MM.1S (cell line): ENCODE results near the gene NEK8.

Experiments used
- EZH2 ChIP-seq: fragments of 300-600 bp; sonication (generic); optimal IDR thresholded peaks from 2 replicates; pipeline ENCODE3; 2017; ENCODE audit warnings: low read depth, mild to moderate bottlenecking, antibody characterized with exemption, low read length, mixed read lengths
- TF ChIP-seq, protein P1 (sequence below): fragments of 300-600 bp; sonication (generic); IDR thresholded peaks from 2 replicates; pipeline ENCODE4 v1.5.1; 2016; ENCODE audit warnings: antibody characterized with exemption, low read length, mixed read lengths

DNA sequence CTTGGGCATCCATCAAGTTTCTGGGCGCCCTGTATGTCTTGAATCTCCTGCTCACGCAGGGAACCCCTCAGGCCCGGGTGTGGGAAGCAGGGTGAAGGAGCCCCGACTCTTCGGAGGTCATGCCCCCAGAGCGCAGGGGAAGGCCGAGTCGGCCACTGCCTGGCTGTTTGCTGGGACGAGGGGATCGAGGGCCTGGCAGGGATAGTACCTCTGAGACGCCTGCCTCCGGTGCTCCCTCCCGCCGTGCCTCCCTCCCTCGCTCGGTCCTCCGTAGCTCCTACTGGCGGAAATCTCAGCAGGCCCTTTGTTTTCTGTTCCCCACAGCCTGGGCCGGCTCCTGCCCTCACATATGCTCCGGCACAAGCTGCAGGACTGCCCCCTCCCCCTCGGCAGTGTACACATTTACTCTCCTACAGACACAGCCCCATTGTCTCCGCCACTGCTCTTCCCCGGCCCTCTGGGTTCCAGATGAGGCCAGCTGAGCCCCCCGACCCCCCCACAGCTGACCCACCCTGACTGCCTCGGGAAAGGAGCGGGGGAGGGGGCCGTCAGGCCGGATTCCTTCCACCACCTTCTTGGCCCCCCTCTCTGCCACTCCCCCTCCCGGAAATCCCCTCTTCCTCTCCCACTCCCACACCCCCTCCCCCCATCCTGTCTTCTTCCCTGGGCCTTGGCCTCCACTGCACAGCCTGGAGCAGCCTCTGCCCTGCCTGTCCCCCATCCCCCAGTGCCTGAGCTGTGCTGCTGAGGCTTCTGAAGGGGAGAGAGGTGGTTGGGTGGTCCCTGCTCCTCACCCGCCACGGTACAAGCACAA lies 16.6 kb downstream of the NEK8 start:
- TF ChIP-seq, protein P1, sequence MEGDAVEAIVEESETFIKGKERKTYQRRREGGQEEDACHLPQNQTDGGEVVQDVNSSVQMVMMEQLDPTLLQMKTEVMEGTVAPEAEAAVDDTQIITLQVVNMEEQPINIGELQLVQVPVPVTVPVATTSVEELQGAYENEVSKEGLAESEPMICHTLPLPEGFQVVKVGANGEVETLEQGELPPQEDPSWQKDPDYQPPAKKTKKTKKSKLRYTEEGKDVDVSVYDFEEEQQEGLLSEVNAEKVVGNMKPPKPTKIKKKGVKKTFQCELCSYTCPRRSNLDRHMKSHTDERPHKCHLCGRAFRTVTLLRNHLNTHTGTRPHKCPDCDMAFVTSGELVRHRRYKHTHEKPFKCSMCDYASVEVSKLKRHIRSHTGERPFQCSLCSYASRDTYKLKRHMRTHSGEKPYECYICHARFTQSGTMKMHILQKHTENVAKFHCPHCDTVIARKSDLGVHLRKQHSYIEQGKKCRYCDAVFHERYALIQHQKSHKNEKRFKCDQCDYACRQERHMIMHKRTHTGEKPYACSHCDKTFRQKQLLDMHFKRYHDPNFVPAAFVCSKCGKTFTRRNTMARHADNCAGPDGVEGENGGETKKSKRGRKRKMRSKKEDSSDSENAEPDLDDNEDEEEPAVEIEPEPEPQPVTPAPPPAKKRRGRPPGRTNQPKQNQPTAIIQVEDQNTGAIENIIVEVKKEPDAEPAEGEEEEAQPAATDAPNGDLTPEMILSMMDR: no peak
- TF ChIP-seq EZH2: no peak
